NB4 (cell line): Measurements from ENCODE around the gene SKAP2.

Experiments used
- POLR2A ChIP-seq: IDR thresholded peaks from 2 replicates; pipeline ENCODE4 v1.6.1; 2011; ENCODE audit warnings: mild to moderate bottlenecking; ENCODE audit not compliant: insufficient read length; ENCODE audit errors: extremely low read depth
- TF ChIP-seq, protein P1 (sequence below): IDR thresholded peaks from one replicate; pipeline ENCODE4 v1.5.1; 2012; ENCODE audit warnings: low read depth, low read length
- TF ChIP-seq, protein P2 (sequence below): IDR thresholded peaks from 2 replicates; pipeline ENCODE4 v1.6.1; 2011; ENCODE audit warnings: low read depth, low read length

DNA sequence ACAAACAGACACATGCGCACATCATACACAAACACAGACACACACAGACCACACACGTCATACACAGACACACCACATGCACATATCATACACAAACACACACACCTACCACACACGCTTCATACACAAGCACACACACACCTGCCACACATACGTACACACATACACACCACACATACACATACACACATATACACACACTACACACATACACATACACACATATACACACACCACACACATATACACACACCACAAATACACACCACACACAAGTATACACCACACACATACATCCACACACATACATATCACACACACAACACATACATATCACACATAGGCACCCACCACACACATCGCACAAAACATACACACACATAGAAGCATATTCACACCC is 224.7 kb downstream of the SKAP2 start:
- TF ChIP-seq, protein P1, sequence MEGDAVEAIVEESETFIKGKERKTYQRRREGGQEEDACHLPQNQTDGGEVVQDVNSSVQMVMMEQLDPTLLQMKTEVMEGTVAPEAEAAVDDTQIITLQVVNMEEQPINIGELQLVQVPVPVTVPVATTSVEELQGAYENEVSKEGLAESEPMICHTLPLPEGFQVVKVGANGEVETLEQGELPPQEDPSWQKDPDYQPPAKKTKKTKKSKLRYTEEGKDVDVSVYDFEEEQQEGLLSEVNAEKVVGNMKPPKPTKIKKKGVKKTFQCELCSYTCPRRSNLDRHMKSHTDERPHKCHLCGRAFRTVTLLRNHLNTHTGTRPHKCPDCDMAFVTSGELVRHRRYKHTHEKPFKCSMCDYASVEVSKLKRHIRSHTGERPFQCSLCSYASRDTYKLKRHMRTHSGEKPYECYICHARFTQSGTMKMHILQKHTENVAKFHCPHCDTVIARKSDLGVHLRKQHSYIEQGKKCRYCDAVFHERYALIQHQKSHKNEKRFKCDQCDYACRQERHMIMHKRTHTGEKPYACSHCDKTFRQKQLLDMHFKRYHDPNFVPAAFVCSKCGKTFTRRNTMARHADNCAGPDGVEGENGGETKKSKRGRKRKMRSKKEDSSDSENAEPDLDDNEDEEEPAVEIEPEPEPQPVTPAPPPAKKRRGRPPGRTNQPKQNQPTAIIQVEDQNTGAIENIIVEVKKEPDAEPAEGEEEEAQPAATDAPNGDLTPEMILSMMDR: no peak
- no peak for TF ChIP-seq POLR2A
- TF ChIP-seq, protein P2, sequence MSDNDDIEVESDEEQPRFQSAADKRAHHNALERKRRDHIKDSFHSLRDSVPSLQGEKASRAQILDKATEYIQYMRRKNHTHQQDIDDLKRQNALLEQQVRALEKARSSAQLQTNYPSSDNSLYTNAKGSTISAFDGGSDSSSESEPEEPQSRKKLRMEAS: no peak
